Measurements from ENCODE around the gene ZNF217.

DNA sequence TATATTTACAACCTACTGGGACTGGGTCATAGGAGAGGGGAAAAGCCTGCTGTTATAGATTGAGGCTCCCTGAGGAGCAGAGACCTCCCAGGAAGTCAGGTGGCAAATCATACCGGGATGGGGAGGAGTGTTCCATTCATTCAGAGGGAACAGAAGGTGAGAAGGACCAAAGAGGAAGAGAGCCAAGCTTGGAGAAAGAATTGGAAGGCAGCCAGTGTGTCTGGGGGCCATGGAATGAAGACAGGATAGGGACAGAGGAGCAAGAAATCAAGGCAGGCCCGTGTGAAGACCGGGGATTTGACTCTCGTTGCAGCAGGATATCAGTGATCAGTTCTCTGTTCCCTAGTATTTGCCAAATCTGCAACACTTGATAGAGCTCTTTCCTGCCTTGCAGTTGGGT is 5.7 kb upstream of the ZNF217 start:
- TF ChIP-seq, protein P1, sequence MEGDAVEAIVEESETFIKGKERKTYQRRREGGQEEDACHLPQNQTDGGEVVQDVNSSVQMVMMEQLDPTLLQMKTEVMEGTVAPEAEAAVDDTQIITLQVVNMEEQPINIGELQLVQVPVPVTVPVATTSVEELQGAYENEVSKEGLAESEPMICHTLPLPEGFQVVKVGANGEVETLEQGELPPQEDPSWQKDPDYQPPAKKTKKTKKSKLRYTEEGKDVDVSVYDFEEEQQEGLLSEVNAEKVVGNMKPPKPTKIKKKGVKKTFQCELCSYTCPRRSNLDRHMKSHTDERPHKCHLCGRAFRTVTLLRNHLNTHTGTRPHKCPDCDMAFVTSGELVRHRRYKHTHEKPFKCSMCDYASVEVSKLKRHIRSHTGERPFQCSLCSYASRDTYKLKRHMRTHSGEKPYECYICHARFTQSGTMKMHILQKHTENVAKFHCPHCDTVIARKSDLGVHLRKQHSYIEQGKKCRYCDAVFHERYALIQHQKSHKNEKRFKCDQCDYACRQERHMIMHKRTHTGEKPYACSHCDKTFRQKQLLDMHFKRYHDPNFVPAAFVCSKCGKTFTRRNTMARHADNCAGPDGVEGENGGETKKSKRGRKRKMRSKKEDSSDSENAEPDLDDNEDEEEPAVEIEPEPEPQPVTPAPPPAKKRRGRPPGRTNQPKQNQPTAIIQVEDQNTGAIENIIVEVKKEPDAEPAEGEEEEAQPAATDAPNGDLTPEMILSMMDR (conservative IDR thresholded peaks at IDR 0.05; ENCODE audit: low read depth, low read length) = no peak
- TF ChIP-seq EZH2 (IDR thresholded peaks at IDR 0.05; ENCODE audit: borderline replicate concordance, low read depth, low read length, poor library complexity, severe bottlenecking) = no peak

Data from A673 (cell line).